ENCODE measurements around the gene PTPRN2.
"Not testable (repeated sequence)": the region's sequence is repeated elsewhere in the genome, so short reads cannot be mapped to it uniquely, and the experiment has no call there.

The PTPRN2 gene

GRCh38 chr7:157938211-157938610 is 649.4 kb downstream of the PTPRN2 start:
- no peak overlapping the region for H3K23ac ChIP-seq (ENCODE audit: low read depth, low read length, poor library complexity)
- peak overlapping the region; percentile 1 for H3K18ac ChIP-seq (ENCODE audit: low read length)
- H3K4me1 ChIP-seq (ENCODE audit: control insufficient read depth in 2 of 2, insufficient read depth in 1 of 2, low read depth in 1 of 2, low read length in 2 of 2) = peaks cover 0 to under 1% of the 10 kb centered on the region in 2 donors
- no peak overlapping the region for H3K4me3 ChIP-seq (ENCODE audit: low read length in 2 of 2)
- H2BK5ac ChIP-seq (ENCODE audit: low read length) = no peak overlapping the region
- H3K9ac ChIP-seq (ENCODE audit: low read depth, low read length, poor library complexity) = no peak overlapping the region
- H2BK15ac ChIP-seq (ENCODE audit: low read length) = no peak overlapping the region
- H4K91ac ChIP-seq (ENCODE audit: low read depth, low read length, poor library complexity) = peak overlapping the region; percentile 34
- H3K27me3 ChIP-seq (ENCODE audit: control insufficient read depth in 3 of 3, insufficient read depth in 3 of 3, low read depth in 1 of 3, low read length in 3 of 3) = no peaks in the 10 kb centered on the region
- no peak overlapping the region for H2BK120ac ChIP-seq (ENCODE audit: low read depth, low read length)
- WGBS, 2 donors (ENCODE audit: extremely low coverage in 2 of 2, insufficient read length in 2 of 2, insufficient replicate concordance in 1 of 2) = no CpG with 5 or more reads among the region's 4 CpGs
- H3K4me2 ChIP-seq (ENCODE audit: insufficient read depth, low read length, poor library complexity, severe bottlenecking) = no peak overlapping the region
- H2BK12ac ChIP-seq (ENCODE audit: low read length) = no peak overlapping the region
- DNase-seq (ENCODE audit: low spot score) = no peak
- no peak overlapping the region for H3K4ac ChIP-seq (ENCODE audit: low read length)
- H2AK5ac ChIP-seq (ENCODE audit: low read depth, low read length) = peak overlapping the region; percentile 3
- peak overlapping the region; percentile 86 for H3K14ac ChIP-seq (ENCODE audit: low read length)
- peak overlapping the region; percentile 9 for H4K8ac ChIP-seq (ENCODE audit: low read depth, low read length)
- H3K36me3 ChIP-seq (replicated peaks in 1 of 2; ENCODE audit: control insufficient read depth in 2 of 2, insufficient read depth in 2 of 2, low read length in 2 of 2) = no peaks in the 10 kb centered on the region
- H3K27ac ChIP-seq (replicated peaks; ENCODE audit: low read length) = no peak overlapping the region
- H3K9me3 ChIP-seq (replicated peaks in 1 of 2; ENCODE audit: control insufficient read depth in 2 of 2, insufficient read depth in 1 of 2, low read depth in 1 of 2, low read length in 2 of 2) = peaks cover 2 to 7% of the 10 kb centered on the region in 2 donors
- H3K79me1 ChIP-seq (ENCODE audit: low read depth, low read length) = peaks cover 2% of the 10 kb centered on the region
- no peak overlapping the region for H2AFZ ChIP-seq (ENCODE audit: low read length)

- H3K4me3 ChIP-seq (ENCODE audit: low read length in 2 of 2) = no peak overlapping the region
Measured at GRCh38 chr7:157937406-157937805, 650.2 kb downstream of the PTPRN2 start.

GRCh38 chr7:157936976-157937375 is 650.6 kb downstream of the PTPRN2 start:
- no peak overlapping the region for H4K8ac ChIP-seq (ENCODE audit: low read depth, low read length)
- H2BK12ac ChIP-seq (ENCODE audit: low read length) = no peak overlapping the region
- no peak overlapping the region for H2AFZ ChIP-seq (ENCODE audit: low read length)
- no peak overlapping the region for H3K4ac ChIP-seq (ENCODE audit: low read length)
- no peak overlapping the region for H2BK5ac ChIP-seq (ENCODE audit: low read length)
- no peak overlapping the region for H3K23ac ChIP-seq (ENCODE audit: low read depth, low read length, poor library complexity)
- no peak overlapping the region for H2BK15ac ChIP-seq (ENCODE audit: low read length)
- WGBS, 2 donors (ENCODE audit: extremely low coverage in 2 of 2, insufficient read length in 2 of 2, insufficient replicate concordance in 1 of 2) = no CpG with 5 or more reads among the region's 8 CpGs
- H3K14ac ChIP-seq (ENCODE audit: low read length) = peak overlapping the region; percentile 66
- no peak overlapping the region for H3K9ac ChIP-seq (ENCODE audit: low read depth, low read length, poor library complexity)
- no peak overlapping the region for H3K27ac ChIP-seq (replicated peaks; ENCODE audit: low read length)
- no peak overlapping the region for H3K4me3 ChIP-seq (ENCODE audit: low read length in 2 of 2)
- H3K36me3 ChIP-seq (replicated peaks in 1 of 2; ENCODE audit: control insufficient read depth in 2 of 2, insufficient read depth in 2 of 2, low read length in 2 of 2) = no peaks in the 10 kb centered on the region
- DNase-seq (ENCODE audit: low spot score) = no peak
- peaks cover 2 to 7% of the 10 kb centered on the region in 2 donors for H3K9me3 ChIP-seq (replicated peaks in 1 of 2; ENCODE audit: control insufficient read depth in 2 of 2, insufficient read depth in 1 of 2, low read depth in 1 of 2, low read length in 2 of 2)
- H3K4me1 ChIP-seq (ENCODE audit: control insufficient read depth in 2 of 2, insufficient read depth in 1 of 2, low read depth in 1 of 2, low read length in 2 of 2) = no peaks in the 10 kb centered on the region
- H2BK120ac ChIP-seq (ENCODE audit: low read depth, low read length) = no peak overlapping the region
- peaks cover 2% of the 10 kb centered on the region for H3K79me1 ChIP-seq (ENCODE audit: low read depth, low read length)
- H3K18ac ChIP-seq (ENCODE audit: low read length) = peak overlapping the region; percentile 17
- H3K4me2 ChIP-seq (ENCODE audit: insufficient read depth, low read length, poor library complexity, severe bottlenecking) = no peak overlapping the region
- peak overlapping the region; percentile 50 for H2AK5ac ChIP-seq (ENCODE audit: low read depth, low read length)
- no peak overlapping the region for H4K91ac ChIP-seq (ENCODE audit: low read depth, low read length, poor library complexity)
- H3K27me3 ChIP-seq (ENCODE audit: control insufficient read depth in 3 of 3, insufficient read depth in 3 of 3, low read depth in 1 of 3, low read length in 3 of 3) = no peaks in the 10 kb centered on the region

More at GRCh38 chr7:157937406-157937805, 650.2 kb downstream of the PTPRN2 start:
- no peak for DNase-seq (ENCODE audit: low spot score)
- Histone ChIP-seq H3K4ac (ENCODE audit: low read length) (no peak overlapping the region), H4K8ac (ENCODE audit: low read depth, low read length) (no peak overlapping the region), H3K18ac (ENCODE audit: low read length) (no peak overlapping the region), H4K91ac (ENCODE audit: low read depth, low read length, poor library complexity) (no peak overlapping the region), H3K27ac (replicated peaks; ENCODE audit: low read length) (no peak overlapping the region), H3K9ac (ENCODE audit: low read depth, low read length, poor library complexity) (no peak overlapping the region), H3K23ac (ENCODE audit: low read depth, low read length, poor library complexity) (no peak overlapping the region), H3K4me1 (ENCODE audit: control insufficient read depth in 2 of 2, insufficient read depth in 1 of 2, low read depth in 1 of 2, low read length in 2 of 2) (no peaks in the 10 kb centered on the region), H2AK5ac (ENCODE audit: low read depth, low read length) (no peak overlapping the region), H2BK12ac (ENCODE audit: low read length) (no peak overlapping the region), H3K79me1 (ENCODE audit: low read depth, low read length) (peaks cover 2% of the 10 kb centered on the region), H2BK15ac (ENCODE audit: low read length) (peak overlapping the region; percentile 24), H3K14ac (ENCODE audit: low read length) (no peak overlapping the region), H3K9me3 (replicated peaks in 1 of 2; ENCODE audit: control insufficient read depth in 2 of 2, insufficient read depth in 1 of 2, low read depth in 1 of 2, low read length in 2 of 2) (peaks cover 2 to 7% of the 10 kb centered on the region in 2 donors), H3K4me2 (ENCODE audit: insufficient read depth, low read length, poor library complexity, severe bottlenecking) (no peak overlapping the region), H2BK5ac (ENCODE audit: low read length) (no peak overlapping the region), H3K27me3 (ENCODE audit: control insufficient read depth in 3 of 3, insufficient read depth in 3 of 3, low read depth in 1 of 3, low read length in 3 of 3) (no peaks in the 10 kb centered on the region), H2BK120ac (ENCODE audit: low read depth, low read length) (no peak overlapping the region), H2AFZ (ENCODE audit: low read length) (no peak overlapping the region), H3K36me3 (replicated peaks in 1 of 2; ENCODE audit: control insufficient read depth in 2 of 2, insufficient read depth in 2 of 2, low read length in 2 of 2) (no peaks in the 10 kb centered on the region)
- no CpG with 5 or more reads among the region's 16 CpGs for WGBS, 2 donors (ENCODE audit: extremely low coverage in 2 of 2, insufficient read length in 2 of 2, insufficient replicate concordance in 1 of 2)

DNA sequence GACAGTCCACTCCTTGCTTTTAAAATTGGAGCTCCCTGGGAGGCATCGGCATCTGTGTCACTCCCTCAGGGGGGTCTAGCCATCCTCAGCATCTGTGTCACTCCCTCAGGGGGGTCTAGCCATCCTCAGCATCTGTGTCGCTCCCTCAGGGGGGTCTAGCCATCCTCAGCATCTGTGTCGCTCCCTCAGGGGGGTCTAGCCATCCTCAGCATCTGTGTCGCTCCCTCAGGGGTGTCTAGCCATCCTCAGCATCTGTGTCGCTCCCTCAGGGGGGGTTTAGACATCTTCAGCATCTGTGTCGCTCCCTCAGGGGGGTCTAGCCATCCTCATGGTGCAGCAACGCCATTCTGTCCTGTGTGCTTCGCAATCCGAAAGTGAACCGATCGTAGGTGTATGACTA is 651.9 kb downstream of the PTPRN2 start:
- not testable (repeated sequence) for H3K4me1 ChIP-seq (ENCODE audit: control insufficient read depth in 2 of 2, insufficient read depth in 1 of 2, low read depth in 1 of 2, low read length in 2 of 2); H3K27ac ChIP-seq (replicated peaks; ENCODE audit: low read length); H3K14ac ChIP-seq (ENCODE audit: low read length); H3K79me1 ChIP-seq (ENCODE audit: low read depth, low read length); H4K91ac ChIP-seq (ENCODE audit: low read depth, low read length, poor library complexity); H3K9ac ChIP-seq (ENCODE audit: low read depth, low read length, poor library complexity); H3K27me3 ChIP-seq (ENCODE audit: control insufficient read depth in 3 of 3, insufficient read depth in 3 of 3, low read depth in 1 of 3, low read length in 3 of 3); DNase-seq (ENCODE audit: low spot score); H3K36me3 ChIP-seq (replicated peaks in 1 of 2; ENCODE audit: control insufficient read depth in 2 of 2, insufficient read depth in 2 of 2, low read length in 2 of 2); H3K4ac ChIP-seq (ENCODE audit: low read length); H2BK15ac ChIP-seq (ENCODE audit: low read length); H2BK12ac ChIP-seq (ENCODE audit: low read length); H3K4me2 ChIP-seq (ENCODE audit: insufficient read depth, low read length, poor library complexity, severe bottlenecking); H3K18ac ChIP-seq (ENCODE audit: low read length); H4K8ac ChIP-seq (ENCODE audit: low read depth, low read length); H3K23ac ChIP-seq (ENCODE audit: low read depth, low read length, poor library complexity); H3K9me3 ChIP-seq (replicated peaks in 1 of 2; ENCODE audit: control insufficient read depth in 2 of 2, insufficient read depth in 1 of 2, low read depth in 1 of 2, low read length in 2 of 2); H2BK120ac ChIP-seq (ENCODE audit: low read depth, low read length); H2BK5ac ChIP-seq (ENCODE audit: low read length); H2AK5ac ChIP-seq (ENCODE audit: low read depth, low read length); H2AFZ ChIP-seq (ENCODE audit: low read length); H3K4me3 ChIP-seq (ENCODE audit: low read length in 2 of 2)
- WGBS, 2 donors (ENCODE audit: extremely low coverage in 2 of 2, insufficient read length in 2 of 2, insufficient replicate concordance in 1 of 2) = no CpG with 5 or more reads among the region's 11 CpGs
